Urothelium cell line (cell line): ENCODE data around the gene TUBB1.
A peak's percentile ranks its signal among the peaks of the same experiment; 100 is the strongest.
"Not testable (repeated sequence)": the region's sequence is repeated elsewhere in the genome, so short reads cannot be mapped to it uniquely, and the experiment has no call there.

ENCODE experiments used
- DNase-seq: peaks from one replicate; pipeline ENCODE4 v3.0.0; 2011; ENCODE audit warnings: low spot score, mixed read lengths
- FAIRE-seq: peaks from 2 replicates; lab custom pipeline; 2011; peaks lifted over from hg19 to GRCh38; lab: Jason Lieb, UNC

Gene TUBB1

DNA sequence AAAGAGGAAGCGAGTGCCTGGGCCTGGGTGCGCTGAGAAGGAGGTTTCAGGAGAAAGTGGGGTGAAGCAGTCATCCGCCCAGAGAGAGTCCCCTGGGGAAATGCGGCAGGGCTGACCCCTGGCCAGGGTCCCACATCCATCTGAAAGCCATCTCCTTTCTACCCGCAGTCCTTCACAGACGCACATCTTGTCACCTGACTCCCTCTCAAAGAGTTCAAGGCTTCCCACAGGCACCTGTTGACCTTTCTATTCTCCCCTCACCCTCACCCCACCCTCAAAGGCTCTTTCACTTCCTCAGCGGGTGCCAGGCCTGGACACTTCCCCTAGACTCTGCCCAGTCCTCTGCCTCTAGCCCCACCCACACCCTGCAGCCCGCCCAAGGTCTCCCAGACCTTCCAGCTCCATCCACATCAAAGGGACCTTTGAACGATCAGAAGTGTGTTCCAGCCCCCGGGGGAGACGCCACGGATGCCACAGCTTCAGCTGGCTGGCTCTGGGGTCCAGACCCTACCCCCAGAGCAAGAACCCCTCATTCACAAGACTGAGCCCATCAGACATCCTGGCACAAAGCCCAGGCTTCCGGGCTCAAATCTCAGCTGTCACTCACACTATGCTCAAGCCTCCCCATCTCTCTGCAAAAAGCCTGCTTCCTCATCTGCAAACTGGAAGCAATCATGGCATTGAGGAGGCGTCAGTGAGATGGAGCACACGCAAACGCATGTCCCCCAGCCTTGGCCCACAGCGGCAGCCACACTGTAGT, 14.3 kb upstream of the TUBB1 start:
- FAIRE-seq, result no peak
- no peak for DNase-seq

DNA sequence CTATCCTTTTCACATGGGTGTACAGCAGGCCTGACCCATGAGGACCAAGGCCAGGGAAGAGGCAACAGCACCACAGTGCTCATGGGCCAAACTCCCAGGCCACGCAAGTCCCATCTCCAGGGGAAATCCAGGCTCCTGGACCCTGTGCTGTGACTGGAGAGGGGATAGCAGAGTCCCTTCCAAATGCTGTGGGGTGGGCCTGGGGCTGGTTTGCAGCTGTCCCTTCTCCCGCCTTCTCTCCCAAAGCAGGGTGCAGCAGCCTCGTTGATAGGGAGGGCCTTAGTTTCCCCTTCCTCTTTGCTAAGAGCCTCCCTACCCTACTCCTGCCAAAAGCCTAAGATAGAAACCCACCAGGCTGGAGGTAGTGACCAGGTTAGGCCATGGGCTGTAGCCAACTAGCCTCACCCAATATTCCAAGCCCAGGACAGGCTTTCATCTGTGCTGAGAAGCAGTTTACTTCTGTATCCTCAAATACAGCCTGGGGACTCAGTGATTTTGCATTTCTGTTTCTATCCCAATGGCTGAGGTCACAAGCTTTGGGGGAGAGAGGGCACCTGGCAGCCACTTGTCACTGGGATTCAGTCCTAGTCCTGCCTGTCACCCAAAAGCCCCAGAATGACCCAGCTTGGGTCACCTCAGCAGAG, 13.6 kb upstream of the TUBB1 start:
- FAIRE-seq, result no peak
- DNase-seq, result no peak

DNA sequence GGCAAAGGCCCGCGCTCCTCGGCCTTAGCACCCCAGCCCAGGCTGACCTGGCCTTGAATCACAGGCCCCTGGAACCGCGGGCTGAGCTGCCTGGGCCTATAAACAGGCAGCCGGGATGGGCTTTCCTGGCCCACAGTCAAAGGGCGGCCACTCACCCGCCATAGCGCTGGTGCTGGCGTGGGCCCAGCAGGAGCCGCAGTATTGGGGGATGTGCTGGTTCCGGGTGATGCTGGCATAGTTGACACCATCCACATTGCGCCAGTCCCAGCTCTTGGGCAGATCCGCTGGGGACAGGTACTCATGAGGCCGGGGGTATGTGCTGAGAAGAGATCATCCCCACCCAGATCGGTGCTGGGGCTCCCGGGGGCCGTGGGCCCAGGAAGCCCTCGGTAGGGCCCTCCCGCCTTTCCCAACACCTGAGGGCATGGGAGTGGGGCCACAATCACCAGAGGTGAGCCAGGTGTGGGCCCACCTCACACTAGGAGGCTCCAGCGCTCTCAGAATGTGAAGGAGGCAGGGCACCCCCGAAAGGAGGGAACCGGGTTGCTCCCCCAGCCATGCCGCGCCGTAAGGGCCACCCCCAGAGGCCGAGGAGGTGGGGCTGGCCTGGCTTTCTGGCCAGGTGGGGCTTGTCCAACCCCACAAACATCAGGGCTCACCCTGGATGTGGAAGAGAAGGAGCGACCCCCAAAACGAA, 12.9 kb upstream of the TUBB1 start:
- DNase-seq (peak; percentile 60), FAIRE-seq (no peak)

DNA sequence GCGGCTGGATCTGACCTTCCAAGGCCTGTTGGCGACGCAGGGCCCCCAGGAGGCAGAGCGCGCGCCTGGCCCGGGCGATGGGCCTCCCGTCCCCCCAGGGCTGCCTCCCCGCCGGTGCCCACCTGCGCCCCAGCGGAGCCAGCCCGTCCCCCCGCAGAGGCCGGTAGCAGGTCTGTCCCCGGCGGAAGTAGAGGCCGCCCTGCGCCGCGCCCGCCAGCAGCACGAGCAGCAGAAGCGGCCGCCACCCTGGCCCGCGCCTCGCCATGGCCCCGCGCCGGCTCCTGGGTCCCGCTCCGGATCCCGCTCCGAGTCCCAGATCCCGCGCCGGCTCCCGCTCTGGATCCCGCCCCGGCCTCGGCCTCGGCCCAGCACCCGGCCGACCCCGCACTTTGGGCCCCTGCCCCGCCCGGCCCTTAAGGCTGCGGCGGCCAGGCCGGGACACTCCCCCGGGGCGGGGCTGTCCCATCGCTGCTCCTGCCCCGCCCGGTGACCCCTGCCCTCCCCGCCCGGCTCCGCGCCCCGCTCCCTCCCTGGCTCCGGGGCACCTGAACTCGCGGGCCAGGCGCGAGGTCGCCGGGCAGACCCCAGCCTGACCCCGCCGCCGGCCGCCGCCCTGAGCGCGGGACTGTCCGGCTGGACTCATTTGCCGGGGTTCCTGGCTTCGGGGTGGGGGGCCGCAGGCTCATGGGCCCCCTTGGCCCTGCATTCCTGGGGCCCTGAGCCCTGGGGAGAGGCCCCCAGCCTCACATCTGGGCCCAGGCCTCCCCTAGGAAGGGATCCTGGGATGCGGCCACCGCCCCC, 12.2 kb upstream of the TUBB1 start, which contains the start of gene CTSZ:
Gene CTSZ (minus strand): TSS at position 391 of the 801 bp plus-strand sequence. CDS start 126 bp downstream, at position 265.
- DNase-seq, result peak; percentile 91
- FAIRE-seq, result no peak

DNA sequence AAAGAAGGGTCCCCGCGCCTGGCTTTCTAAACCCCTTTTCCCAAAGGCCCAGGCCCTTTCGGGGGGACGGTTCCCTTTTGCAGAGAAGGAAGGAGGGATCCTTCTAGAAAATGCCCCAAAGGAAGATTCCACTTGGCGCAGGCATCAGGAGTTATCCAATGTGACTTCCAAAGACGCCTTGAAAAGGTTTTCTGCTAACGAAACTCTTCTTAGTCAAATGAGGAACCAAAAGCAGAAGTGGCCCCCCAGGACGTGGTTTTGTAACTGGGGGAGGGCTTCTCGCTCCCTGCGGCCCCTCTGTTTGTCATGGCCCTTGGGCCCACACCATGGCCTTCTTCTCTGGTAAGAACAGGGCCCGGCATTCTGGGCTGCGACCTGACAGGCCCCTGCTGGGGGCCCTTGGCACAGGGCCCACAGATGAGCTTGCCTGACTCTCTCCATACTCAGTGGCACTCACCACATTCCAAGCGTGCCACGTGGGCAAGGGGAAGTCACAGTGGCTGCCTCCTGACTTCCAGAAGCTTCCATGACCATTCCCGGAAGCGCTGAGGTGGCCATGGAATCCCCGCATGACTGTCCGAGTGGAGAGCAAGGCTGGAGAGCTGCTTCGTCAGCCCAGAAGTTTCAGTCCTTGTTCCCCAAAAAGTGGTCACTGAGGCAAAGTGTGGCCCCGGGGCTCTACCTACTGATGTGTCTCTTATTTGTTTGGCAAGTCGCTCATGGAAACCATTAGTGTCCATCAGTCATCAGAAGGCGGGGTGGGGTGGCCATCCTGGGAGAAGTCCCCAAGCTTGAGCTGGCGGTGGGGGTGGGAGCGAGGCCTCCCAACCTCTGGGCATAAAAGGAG, 11.3 kb upstream of the TUBB1 start:
- FAIRE-seq (no peak), DNase-seq (no peak)

DNA sequence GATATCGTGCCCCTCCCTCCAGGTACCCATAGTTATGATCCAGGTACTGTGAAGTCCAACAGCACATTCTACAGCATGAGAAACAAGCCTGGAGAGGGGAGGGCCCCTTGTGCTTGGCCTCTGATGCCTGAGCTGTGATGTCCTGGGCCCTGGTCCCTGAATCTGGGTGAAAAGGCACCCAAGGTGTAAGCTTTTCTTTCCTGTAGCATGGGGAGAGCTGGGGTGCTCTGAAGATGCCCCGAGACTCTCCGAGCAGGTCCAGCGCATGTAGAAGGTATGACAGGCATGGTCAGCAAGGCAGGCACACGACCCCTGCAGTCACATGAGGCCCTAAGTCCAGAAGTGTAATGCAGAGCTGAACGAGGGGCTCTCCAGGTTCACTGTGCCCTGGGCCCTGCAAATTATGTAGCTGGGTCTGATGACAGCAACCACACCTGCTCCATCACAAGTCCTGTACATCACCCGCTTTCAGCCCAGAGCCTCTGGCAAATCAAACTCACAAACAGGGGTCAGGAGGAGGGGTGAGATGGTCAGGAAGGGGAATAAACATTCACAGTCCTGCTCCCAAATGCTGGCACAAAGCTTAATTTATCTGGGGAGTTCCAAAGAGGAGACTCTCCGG, 10.4 kb upstream of the TUBB1 start:
- DNase-seq, result no peak
- no peak for FAIRE-seq

DNA sequence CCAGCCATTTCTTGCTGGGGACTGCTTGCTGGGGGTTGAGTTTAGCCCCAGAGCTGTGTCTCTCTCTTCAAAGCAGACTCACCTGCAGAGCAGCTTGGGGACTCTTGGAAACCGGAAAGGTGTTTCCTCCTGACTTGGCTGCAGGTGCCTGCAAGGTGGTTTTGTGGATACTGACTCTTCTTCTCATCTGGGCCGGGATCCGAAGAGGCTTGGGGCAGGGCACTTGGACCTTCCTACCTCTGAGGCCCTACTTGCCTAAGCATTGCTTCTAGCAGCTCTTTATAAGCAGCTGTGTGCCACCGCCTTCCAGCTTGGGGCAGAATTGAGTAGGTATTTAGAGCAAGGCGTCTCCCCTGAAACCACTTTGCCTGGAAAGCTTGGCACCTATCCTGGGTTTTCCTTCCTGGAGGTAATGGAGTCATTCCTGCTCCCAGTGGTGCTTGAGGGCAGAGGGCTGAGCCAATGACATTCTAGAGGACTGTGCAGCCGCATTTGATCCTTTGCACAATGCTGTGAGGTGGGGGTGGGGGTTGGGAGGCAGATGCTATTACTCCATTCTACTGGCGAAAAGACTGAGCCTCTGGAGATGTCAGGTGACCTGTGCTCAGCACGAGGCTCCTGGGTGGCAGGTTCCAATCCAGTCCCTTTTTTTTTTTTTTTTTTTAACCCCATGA, 8.8 kb upstream of the TUBB1 start:
- DNase-seq (peak; percentile 50), FAIRE-seq (no peak)

DNA sequence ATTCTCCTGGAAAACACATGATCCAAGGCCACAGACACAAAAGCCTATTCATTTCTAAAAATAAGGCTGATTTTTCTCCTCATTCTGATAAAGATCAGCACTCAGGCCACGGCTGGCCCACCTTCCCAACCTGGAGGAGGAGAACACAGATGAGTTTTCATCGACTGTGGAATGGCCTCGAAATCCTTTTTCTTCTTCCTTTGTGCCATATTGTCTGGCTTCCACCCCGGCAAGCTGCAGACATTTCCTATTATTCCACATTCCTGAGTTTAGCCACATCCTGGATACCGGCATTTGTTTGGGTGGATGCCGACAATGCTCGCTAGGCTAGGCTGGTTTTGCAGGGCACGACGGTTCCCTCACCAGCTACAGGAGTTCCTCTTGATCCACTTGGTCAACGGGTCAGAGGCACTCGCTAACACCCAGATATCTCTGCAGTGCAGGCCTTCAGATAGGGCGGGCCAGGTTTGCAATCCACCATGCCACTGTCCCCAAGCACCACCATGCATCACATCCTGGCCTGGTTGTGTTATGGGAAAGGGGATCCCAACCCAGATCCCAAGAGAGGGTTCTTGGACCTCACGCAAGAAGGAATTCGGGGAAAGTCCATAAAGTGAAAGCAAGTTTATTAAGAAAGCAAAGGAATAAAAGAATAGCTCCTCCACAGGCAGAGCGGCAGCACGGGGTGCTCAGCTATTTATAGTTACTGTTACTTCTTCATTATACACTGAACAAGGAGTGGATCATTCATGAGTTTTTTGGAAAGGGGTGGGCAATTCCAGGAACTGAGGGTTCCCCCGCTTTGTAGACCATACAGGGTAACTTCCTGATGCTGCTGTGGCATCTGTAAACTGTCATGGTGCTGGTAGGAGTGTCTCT, 8.0 kb upstream of the TUBB1 start:
- FAIRE-seq, result peak; percentile 56

DNA sequence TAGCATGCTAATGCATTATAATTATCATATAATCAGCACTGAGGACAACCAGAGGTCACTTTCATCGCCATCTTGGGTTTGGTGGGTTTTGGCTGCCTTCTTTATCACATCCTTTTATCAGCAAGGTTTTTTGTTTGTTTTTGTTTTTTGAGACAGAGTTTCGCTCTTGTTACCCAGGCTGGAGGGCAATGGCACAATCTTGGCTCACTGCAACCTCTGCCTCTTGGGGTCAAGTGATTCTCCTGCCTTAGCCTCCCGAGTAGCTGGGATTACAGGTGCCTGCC, 7.4 kb upstream of the TUBB1 start:
- not testable (repeated sequence) for FAIRE-seq, DNase-seq

More for the DNA sequence above, 8.0 kb upstream of the TUBB1 start:
- peak; percentile 89 for DNase-seq

DNA sequence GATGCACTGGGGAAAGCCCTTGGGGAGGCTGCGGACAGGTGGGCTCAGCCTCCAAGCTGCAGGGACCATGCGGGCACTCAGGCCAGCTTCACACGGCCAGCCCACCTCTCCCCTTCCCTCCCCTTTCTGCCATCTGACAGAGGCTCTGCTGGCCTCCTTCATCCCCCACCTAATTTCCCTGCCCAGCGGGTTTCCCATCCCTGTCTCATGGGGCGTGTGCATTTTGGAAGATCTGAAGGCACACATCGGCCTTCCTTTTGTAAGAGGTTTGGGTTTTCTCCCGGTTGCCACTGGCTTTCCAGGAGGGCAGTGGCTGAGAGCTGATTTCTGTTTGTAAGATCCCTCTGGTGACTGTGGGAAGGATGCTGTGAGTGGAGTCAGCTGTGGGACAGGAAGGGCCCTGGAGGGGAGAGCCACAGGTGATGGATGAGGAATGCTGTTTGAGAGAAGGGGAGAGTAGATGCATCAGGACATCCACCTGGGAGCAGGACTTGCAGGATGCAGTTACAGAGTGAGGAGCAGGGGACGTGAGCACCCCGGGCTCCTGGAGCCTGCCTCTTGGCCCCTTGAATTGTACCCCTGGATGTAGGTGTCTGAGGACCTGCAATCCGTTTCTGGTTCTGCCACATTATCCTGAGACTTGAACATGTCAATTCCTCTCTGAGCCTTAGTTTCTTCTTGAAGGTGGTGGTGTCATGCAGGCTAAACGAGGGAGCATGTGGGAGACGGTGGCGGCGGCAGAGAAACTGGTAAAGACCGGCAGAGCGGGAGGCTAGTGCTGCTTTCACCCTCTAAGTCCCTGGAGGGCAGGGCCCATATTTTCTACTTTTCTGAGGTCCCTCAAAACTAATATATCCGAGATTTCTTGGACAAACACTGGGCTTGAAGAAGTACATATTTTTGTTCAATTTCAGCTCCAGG, 5.9 kb upstream of the TUBB1 start:
- DNase-seq, result no peak
- FAIRE-seq, result no peak

DNA sequence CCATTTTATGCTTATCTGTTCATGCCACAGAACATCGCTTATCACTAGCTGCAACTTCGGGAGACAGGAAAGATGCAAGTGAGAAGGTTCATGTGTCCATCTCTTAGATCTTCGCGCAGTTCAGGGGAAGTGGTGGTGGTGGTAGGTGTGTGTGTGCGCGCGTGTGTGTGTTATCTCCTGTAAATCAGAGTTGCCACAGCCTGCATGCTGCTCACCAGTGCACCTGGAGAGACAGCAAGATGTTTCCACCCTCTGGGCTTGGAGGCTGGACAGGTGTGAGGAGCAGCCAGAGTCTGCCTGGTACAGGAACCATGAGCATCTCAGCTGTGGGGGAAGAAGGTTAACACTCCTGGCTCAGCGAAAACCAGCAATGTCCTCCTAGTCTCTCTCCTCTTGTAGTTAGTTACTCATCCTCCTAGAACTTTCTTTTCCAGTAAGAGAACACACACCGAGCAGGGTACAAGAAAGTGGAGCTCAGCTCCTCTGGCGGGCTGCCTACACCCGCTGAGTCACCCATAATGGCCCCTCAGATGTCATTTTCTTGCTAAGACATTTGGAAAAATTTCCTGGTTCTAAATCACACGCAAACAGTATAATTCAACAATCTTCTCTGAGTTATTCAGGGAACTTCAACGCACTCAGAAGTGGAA, 5.1 kb upstream of the TUBB1 start:
- DNase-seq (no peak), FAIRE-seq (no peak)

DNA sequence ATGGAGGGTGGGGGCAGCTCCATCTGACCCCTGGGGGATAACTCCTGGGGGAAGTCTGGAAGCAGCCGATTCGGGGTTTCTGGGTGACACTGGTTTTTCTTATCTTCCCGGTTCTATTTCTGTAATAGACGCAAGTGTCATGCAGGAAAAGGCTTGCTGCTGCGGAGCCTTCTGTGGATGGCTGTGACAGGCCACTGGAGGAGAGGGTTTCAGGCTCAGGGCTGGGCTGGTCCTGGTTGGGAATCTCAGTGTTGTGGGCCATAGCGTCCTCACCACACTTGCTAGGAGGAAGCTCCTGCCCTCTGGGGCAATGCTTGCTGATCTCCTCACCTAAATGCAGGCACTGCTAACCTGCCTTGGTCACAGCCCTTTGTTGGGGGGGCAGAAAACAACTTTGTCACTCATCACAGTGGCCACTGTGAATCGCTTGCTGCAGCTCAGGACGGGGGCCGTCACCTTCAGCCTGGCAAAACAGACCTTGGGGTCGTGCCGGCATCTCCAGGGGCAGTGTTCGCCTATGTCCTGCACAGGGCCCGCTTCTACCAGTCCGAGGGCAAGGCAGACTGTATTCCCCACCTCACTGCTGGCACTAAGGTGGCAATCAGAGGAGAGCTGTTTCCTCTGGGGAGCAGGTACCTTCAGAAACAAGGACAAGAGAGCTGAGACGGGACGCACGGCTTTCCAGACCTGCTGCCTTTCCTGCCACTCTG, 4.4 kb upstream of the TUBB1 start:
- FAIRE-seq (no peak), DNase-seq (no peak)

DNA sequence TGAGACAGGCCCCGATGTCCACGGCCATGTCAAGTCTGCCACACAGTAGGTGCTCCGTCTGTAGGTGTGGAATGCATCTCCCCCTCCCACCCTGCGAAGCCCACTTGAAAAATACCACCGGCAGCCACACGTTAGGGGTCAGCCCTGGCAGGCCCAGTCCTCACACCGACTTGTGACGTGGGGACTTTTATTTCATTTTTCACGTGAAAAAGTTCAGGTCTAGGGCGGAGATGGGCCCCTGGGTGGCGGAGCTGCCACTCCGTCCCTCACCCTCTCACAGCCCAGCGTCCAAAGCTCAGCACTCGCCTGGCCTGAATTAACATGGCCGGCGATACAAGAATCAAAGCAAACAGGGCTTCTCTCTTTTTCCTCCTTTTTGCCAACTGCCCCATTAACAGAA, 3.8 kb upstream of the TUBB1 start:
- FAIRE-seq, result no peak
- no peak for DNase-seq

DNA sequence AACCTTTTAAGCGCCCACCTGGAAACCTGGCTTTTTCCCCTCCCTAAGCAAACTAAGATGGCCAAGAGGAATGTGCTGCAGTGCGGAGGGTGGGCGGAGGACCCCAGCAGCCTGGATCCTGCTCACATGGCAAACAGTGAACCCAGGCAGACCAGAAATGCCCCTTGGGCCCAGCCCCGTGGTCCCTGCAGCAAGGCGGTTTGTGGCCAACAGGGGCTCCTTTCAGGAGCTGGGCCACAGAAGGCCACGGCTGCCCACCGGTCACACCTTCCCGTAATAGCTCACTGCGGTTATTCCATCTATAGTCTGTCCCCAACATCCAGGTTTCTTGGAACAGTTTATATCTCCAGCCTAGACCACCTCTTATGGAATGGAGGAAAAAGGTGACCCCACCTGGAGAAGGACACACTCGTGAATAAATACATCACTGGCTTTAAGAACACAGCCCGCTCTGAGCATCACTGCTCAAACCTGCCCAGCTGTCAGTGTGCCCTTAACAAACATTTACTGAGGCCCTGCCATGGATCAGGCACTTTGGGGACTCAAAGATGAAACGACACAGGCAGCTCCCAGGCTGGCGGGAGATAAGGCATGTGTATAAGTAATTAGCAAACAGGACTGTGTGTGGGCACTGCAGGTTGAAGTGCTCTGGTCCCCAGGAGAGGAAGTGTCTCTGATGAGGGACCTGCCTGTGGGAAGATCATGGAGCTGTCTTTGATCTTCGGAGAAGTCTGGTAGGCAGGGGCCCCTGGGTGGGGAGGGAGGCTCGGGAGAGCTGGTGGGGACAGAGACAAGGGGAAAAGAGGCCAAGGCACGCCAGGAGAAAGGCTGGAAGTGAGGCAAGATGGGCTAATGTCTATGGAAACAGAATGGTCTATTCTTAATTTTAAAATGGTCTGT, 3.2 kb upstream of the TUBB1 start:
- DNase-seq, result no peak
- FAIRE-seq, result no peak

DNA sequence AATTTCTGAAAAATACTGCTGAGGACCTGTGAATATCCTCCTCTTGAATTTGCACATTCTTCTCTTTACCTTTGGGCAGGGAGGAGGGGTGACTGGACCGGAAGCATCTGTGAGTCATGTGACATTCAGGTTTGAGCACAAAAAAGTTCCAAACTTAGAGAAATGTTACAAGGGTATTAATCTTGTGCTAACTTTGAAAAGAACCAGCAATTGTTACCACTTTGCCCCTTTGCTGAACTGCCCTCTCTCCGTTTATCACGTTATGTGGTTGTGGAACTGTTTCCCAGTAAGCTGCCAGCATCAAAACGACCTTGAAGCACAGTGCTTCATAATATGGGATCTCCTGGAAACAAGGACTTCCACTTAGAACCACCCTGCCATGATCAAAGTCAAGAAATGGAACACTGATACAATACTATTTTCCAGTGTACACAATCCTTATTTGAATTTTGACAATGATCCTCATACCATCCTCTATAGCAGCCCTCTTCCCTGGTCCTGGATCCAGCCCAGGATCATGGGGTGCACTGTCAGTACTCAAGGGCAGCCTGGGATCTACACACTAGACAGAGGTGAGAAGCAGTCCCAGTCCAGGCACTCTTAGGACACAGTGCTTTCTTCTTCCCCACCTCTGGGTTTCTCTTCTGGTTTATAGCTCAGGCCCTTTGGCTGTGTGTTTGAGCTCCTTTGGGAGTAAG, 2.3 kb upstream of the TUBB1 start:
- no peak for DNase-seq
- no peak for FAIRE-seq
